Adrenal gland (tissue), 5 donors: ENCODE measurements around the gene DHRS1.

Experiments used
- CTCF ChIP-seq, 6 experiments: fragments of 450-650 bp in 4 of 6; fragments of 200-600 bp in 2 of 6; sonication (generic) in 1 of 6; IDR thresholded peaks; 1 replicate in 5 of 6; 2 replicates in 1 of 6; pipeline versions ENCODE4 v1.5.1 to v1.8.0; 2016 to 2021; ENCODE audit warnings: antibody characterized with exemption in 6 of 6, mild to moderate bottlenecking in 2 of 6, moderate library complexity in 1 of 6
- POLR2A ChIP-seq, 2 donors: fragments of 450-650 bp; IDR thresholded peaks; one replicate each; pipeline ENCODE4 v1.6.1; 2017; ENCODE audit warnings: antibody characterized with exemption in 2 of 2, mild to moderate bottlenecking in 2 of 2, moderate library complexity in 1 of 2
- donor health status: DM: no; HTN: no; CAD: no.

GRCh38 chr14:24247422-24247821, 52.2 kb downstream of the DHRS1 start:
- no peak for TF ChIP-seq CTCF (IDR thresholded peaks at IDR 0.05)
- TF ChIP-seq POLR2A (IDR thresholded peaks at IDR 0.05) = no peak
